K562 (cell line): ENCODE data around the gene CD226. TPM values are rescaled to one million over a fixed set of nuclear protein-coding genes. Genes with fewer than 3 reads are reported as not detected.

Experiments
- ATAC-seq: fragments of 200-7000 bp; cut with Tn5 transposase; 3 replicates; pipeline ENCODE4 v1.9.1; 2020; ENCODE audit warnings: moderate library complexity
- BruUV-seq: library from RNA; stranded (reverse); fragments of 400-500 nt; replicated peaks from 2 replicates; lab custom pipeline; 2021; lab: Mats Ljungman, UMichigan
- CTCF ChIA-PET: fragments of 300-600 bp; formaldehyde crosslinking; extraction: SDS; loops from one replicate; lab custom pipeline; 2021; ENCODE audit warnings: low intra/inter-chr PET ratio; lab: Yijun Ruan, JAX
- POLR2A ChIA-PET: fragments of 300-600, 350-650 bp; sonication (Branson Sonifier 250); formaldehyde crosslinking; extraction: SDS; loops from one replicate; lab custom pipeline; 2021; ENCODE audit warnings: antibody characterized with exemption, inconsistent platforms; lab: Yijun Ruan, JAX
- DNase-seq, 4 experiments: peaks; one replicate each; pipeline versions ENCODE4 v3.0.0 to v3.0.0-alpha.2; 2011 to 2018; ENCODE audit warnings: low spot score in 3 of 4, mixed read lengths in 3 of 4; ENCODE audit errors: extremely low read depth in 1 of 4
- FAIRE-seq: peaks from 2 replicates; lab custom pipeline; 2011; peaks lifted over from hg19 to GRCh38; lab: Jason Lieb, UNC
- H2AFZ ChIP-seq: 2 replicates; pipeline ENCODE4 v1.6.0; 2011; ENCODE audit warnings: low read depth, low read length, control low read depth, inconsistent platforms
- H3K27ac ChIP-seq: fragments of 200-600 bp; 3 replicates; pipeline ENCODE4 v1.8.0; 2011; ENCODE audit warnings: low read depth, mild to moderate bottlenecking, control low read depth, inconsistent platforms, low read length, moderate library complexity, mixed read lengths; ENCODE audit errors: extremely low read depth
- H3K27me3 ChIP-seq, 2 experiments: fragments of 300-600 bp in 1 of 2; 2 replicates in 1 of 2; 3 replicates in 1 of 2; pipeline versions ENCODE4 v1.6.0 to v1.8.0; 2011; ENCODE audit warnings: inconsistent platforms in 2 of 2, low read length in 2 of 2, mild to moderate bottlenecking in 1 of 2, mixed read lengths in 1 of 2, moderate library complexity in 1 of 2; ENCODE audit not compliant: control insufficient read depth in 2 of 2, insufficient read depth in 2 of 2
- H3K36me3 ChIP-seq: fragments of 300-600 bp; 3 replicates; pipeline ENCODE4 v1.8.0; 2011; ENCODE audit warnings: mild to moderate bottlenecking, low read length, inconsistent platforms; ENCODE audit not compliant: control insufficient read depth, insufficient read depth
- H3K4me1 ChIP-seq, 2 experiments: fragments of 200-600 bp in 1 of 2; replicated peaks in 1 of 2; 2 replicates in 1 of 2; 3 replicates in 1 of 2; pipeline versions ENCODE4 v1.5.1 to v1.8.0; 2011; ENCODE audit warnings: inconsistent platforms in 2 of 2, low read length in 2 of 2, mild to moderate bottlenecking in 1 of 2, mixed read lengths in 1 of 2, moderate library complexity in 1 of 2; ENCODE audit not compliant: control insufficient read depth in 2 of 2, insufficient read depth in 2 of 2
- H3K4me2 ChIP-seq: 2 replicates; pipeline ENCODE4 v1.6.1; 2011; ENCODE audit warnings: low read length, control low read depth, inconsistent platforms, mixed read lengths; ENCODE audit not compliant: insufficient read depth
- H3K4me3 ChIP-seq: fragments of 200-600 bp; sonication (generic), shearing (Covaris generic); 2 replicates; pipeline ENCODE4 v1.5.1; 2016; ENCODE audit warnings: control low read depth, inconsistent platforms
- H3K79me2 ChIP-seq: fragments of 200-600 bp; 3 replicates; pipeline ENCODE4 v1.8.0; 2011; ENCODE audit warnings: low read length, inconsistent platforms; ENCODE audit not compliant: control insufficient read depth, insufficient read depth
- H3K9ac ChIP-seq, 2 experiments: 2 replicates each; pipeline versions ENCODE4 v1.6.0 to v1.6.1; 2011; ENCODE audit warnings: low read depth in 2 of 2, low read length in 2 of 2, control low read depth in 1 of 2, inconsistent platforms in 1 of 2, mild to moderate bottlenecking in 1 of 2, mixed read lengths in 1 of 2; ENCODE audit not compliant: insufficient read depth in 1 of 2
- H3K9me1 ChIP-seq: one replicate; pipeline ENCODE4 v1.6.0; 2011; ENCODE audit warnings: inconsistent platforms, mild to moderate bottlenecking, low read length, moderate library complexity; ENCODE audit not compliant: control insufficient read depth, insufficient read depth
- H3K9me3 ChIP-seq: replicated peaks from 2 replicates; pipeline ENCODE4 v1.5.1; 2011; ENCODE audit warnings: low read depth, low read length, inconsistent platforms; ENCODE audit not compliant: control insufficient read depth, insufficient read depth
- H4K20me1 ChIP-seq: replicated peaks from 2 replicates; pipeline ENCODE4 v1.6.1; 2011; ENCODE audit warnings: low read length, inconsistent platforms, mixed read lengths; ENCODE audit not compliant: control insufficient read depth, insufficient read depth
- CHCHD3 ChIP-seq: fragments of 250-450 bp; sonication (Bioruptor Pico); IDR thresholded peaks from 2 replicates; pipeline ENCODE4 v2.1.2; 2022; ENCODE audit warnings: mild to moderate bottlenecking
- DIDO1 ChIP-seq: fragments of 450-650 bp; IDR thresholded peaks from 2 replicates; pipeline ENCODE4 v1.6.1; 2016; ENCODE audit warnings: low read depth, missing biosample characterization, missing genetic modification characterization
- FOXK2 ChIP-seq, 2 experiments: fragments of 450-650 bp; IDR thresholded peaks in 1 of 2; conservative IDR thresholded peaks in 1 of 2; 2 replicates each; pipeline ENCODE4 v1.6.1; 2016; ENCODE audit warnings: low read depth in 2 of 2, mild to moderate bottlenecking in 1 of 2
- KAT7 ChIP-seq: sonication (generic); formaldehyde crosslinking; IDR thresholded peaks from 2 replicates; pipeline ENCODE4 v1.8.0; 2022; ENCODE audit warnings: missing genetic modification reagents, mild to moderate bottlenecking, borderline replicate concordance
- SPI1 ChIP-seq: IDR thresholded peaks from 2 replicates; pipeline ENCODE4 v1.6.1; 2011; ENCODE audit warnings: low read depth, low read length, control low read depth, borderline replicate concordance
- TAF7 ChIP-seq: fragments of 450-650 bp; IDR thresholded peaks from 2 replicates; pipeline ENCODE4 v1.6.1; 2016; ENCODE audit warnings: missing genetic modification characterization, missing compliant biosample characterization
- YY1 ChIP-seq, 3 experiments: IDR thresholded peaks; 2 replicates each; pipeline ENCODE4 v1.6.1; 2011; ENCODE audit warnings: low read length in 2 of 3, mild to moderate bottlenecking in 2 of 3, moderate library complexity in 2 of 3, borderline replicate concordance in 1 of 3, control low read depth in 1 of 3, low read depth in 1 of 3; ENCODE audit not compliant: insufficient read depth in 3 of 3, insufficient replicate concordance in 2 of 3, control insufficient read depth in 1 of 3, insufficient read length in 1 of 3; ENCODE audit errors: extremely low read depth in 1 of 3
- ZBTB8A ChIP-seq: fragments of 450-650 bp; IDR thresholded peaks from 2 replicates; pipeline ENCODE4 v1.6.1; 2018; ENCODE audit warnings: mild to moderate bottlenecking, moderate library complexity; ENCODE audit not compliant: partially characterized antibody
- ZNF133 ChIP-seq: fragments of 250-450 bp; sonication (Bioruptor Pico); IDR thresholded peaks from 2 replicates; pipeline ENCODE4 v1.4.0; 2020; ENCODE audit warnings: mild to moderate bottlenecking
- ZNF146 ChIP-seq: IDR thresholded peaks from one replicate; pipeline ENCODE4 v1.6.1; 2018; ENCODE audit warnings: missing compliant biosample characterization; ENCODE audit not compliant: unreplicated experiment
- WGBS: fragments of 100-300 bp; shearing (Covaris generic); methylation state at CpG from one replicate; pipeline ENCODE4 v1.1.6; 2016; ENCODE audit warnings: low coverage, mixed read lengths; ENCODE audit not compliant: insufficient coverage; ENCODE audit errors: missing lambda C conversion rate; 5-methylcytosine and 5-hydroxymethylcytosine counted together
- in situ Hi-C: fragments of 300-500 bp; cut with MboI; formaldehyde crosslinking; loops from 4 replicates; pipeline ENCODE4 v1.15.0; 2018; ENCODE audit warnings: inconsistent platforms, mixed read lengths
- intact Hi-C: fragments of 100-400 bp; cut with micrococcal nuclease; formaldehyde crosslinking; loops from 2 replicates; pipeline ENCODE4 v1.14.2; 2022
- polyA plus RNA-seq, 8 experiments: library from polyadenylated mRNA; depleted of rRNA in 4 of 8; stranded (reverse) in 5 of 8; unstranded in 3 of 8; fragments of >200 nt; fragmentation: Nextera tagmentation in 2 of 8; fragmentation: Illumina TruSeq in 1 of 8; extraction: Ambion mirVana in 2 of 8; extraction: Trizol in 1 of 8; gene quantifications; 2 replicates each; pipeline versions ENCODE4 v1.2.1 to v1.2.3, GENCODE V29; 2011 to 2014; ENCODE audit warnings: inconsistent platforms in 1 of 8, missing spikeins in 1 of 8
- total RNA-seq, 7 experiments: library from RNA; depleted of rRNA in 6 of 7; stranded (reverse); fragments of >200 nt in 6 of 7; fragmentation: Illumina TruSeq in 2 of 7; extraction: Trizol in 2 of 7; gene quantifications; 2 replicates each; pipeline versions ENCODE4 v1.2.1 to v1.2.3, GENCODE V29; 2011 to 2021; ENCODE audit warnings: low replicate concordance in 1 of 7
- TF ChIP-seq, protein P1 (sequence below): fragments of 250-450 bp; sonication (Bioruptor Pico); IDR thresholded peaks from 2 replicates; pipeline ENCODE4 v1.4.0; 2020; ENCODE audit warnings: mild to moderate bottlenecking, moderate library complexity, borderline replicate concordance
- TF ChIP-seq, protein P2 (sequence below): fragments of 250-450 bp; sonication (Bioruptor Pico); IDR thresholded peaks from 2 replicates; pipeline ENCODE4 v1.4.0; 2020; ENCODE audit warnings: borderline replicate concordance
- TF ChIP-seq, protein P3 (sequence below): fragments of 450-650 bp; IDR thresholded peaks from 2 replicates; pipeline ENCODE4 v1.7.1; 2018; ENCODE audit warnings: mild to moderate bottlenecking, low read depth; ENCODE audit not compliant: partially characterized antibody

The CD226 gene
- total and polyA plus RNA-seq, 9 of the 15 experiments (the other 6 are each of a cell fraction or from before 2014, with no cell fraction given) = 0.32 to 1.7 (median 0.80) TPM

DNA sequence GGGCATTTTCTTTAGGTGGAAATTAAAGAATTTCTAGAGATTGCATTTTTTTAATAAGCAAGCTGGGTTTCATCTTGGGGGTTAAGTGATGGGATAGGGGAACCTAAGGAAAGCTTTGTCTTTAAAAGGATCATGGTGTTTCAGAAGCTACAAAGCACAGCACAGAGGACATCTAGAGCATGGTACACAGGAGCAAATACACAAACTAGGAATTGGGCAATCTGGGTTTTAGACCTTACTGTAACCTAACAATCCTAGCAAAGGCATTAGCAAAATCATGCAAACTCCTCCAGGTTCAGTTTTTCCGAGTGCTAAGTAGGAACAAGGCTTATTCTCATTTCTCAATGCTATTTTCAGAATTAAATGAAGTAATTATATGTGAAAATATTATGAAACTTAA is 134.1 kb downstream of the CD226 start:
- in situ Hi-C loops (no loop called here), intact Hi-C loops (no loop called here)
- FAIRE-seq (no peak), ATAC-seq (no peak), DNase-seq (no peak)
- H3K79me2 ChIP-seq = no peaks in the 10 kb centered on the region
- no peak overlapping the region for H3K4me3 ChIP-seq
- H3K9me3 ChIP-seq = no peaks in the 10 kb centered on the region
- no peak overlapping the region for H3K27ac ChIP-seq
- TF ChIP-seq, protein P1, sequence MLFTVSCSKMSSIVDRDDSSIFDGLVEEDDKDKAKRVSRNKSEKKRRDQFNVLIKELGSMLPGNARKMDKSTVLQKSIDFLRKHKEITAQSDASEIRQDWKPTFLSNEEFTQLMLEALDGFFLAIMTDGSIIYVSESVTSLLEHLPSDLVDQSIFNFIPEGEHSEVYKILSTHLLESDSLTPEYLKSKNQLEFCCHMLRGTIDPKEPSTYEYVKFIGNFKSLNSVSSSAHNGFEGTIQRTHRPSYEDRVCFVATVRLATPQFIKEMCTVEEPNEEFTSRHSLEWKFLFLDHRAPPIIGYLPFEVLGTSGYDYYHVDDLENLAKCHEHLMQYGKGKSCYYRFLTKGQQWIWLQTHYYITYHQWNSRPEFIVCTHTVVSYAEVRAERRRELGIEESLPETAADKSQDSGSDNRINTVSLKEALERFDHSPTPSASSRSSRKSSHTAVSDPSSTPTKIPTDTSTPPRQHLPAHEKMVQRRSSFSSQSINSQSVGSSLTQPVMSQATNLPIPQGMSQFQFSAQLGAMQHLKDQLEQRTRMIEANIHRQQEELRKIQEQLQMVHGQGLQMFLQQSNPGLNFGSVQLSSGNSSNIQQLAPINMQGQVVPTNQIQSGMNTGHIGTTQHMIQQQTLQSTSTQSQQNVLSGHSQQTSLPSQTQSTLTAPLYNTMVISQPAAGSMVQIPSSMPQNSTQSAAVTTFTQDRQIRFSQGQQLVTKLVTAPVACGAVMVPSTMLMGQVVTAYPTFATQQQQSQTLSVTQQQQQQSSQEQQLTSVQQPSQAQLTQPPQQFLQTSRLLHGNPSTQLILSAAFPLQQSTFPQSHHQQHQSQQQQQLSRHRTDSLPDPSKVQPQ (CRISPR knock-in tag) = no peak
- TF ChIP-seq, protein P2, sequence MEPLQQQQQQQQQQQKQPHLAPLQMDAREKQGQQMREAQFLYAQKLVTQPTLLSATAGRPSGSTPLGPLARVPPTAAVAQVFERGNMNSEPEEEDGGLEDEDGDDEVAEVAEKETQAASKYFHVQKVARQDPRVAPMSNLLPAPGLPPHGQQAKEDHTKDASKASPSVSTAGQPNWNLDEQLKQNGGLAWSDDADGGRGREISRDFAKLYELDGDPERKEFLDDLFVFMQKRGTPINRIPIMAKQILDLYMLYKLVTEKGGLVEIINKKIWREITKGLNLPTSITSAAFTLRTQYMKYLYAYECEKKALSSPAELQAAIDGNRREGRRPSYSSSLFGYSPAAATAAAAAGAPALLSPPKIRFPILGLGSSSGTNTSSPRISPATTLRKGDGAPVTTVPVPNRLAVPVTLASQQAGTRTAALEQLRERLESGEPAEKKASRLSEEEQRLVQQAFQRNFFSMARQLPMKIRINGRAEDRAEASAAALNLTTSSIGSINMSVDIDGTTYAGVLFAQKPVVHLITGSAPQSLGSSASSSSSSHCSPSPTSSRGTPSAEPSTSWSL (CRISPR knock-in tag) = no peak
- TF ChIP-seq, protein P3, sequence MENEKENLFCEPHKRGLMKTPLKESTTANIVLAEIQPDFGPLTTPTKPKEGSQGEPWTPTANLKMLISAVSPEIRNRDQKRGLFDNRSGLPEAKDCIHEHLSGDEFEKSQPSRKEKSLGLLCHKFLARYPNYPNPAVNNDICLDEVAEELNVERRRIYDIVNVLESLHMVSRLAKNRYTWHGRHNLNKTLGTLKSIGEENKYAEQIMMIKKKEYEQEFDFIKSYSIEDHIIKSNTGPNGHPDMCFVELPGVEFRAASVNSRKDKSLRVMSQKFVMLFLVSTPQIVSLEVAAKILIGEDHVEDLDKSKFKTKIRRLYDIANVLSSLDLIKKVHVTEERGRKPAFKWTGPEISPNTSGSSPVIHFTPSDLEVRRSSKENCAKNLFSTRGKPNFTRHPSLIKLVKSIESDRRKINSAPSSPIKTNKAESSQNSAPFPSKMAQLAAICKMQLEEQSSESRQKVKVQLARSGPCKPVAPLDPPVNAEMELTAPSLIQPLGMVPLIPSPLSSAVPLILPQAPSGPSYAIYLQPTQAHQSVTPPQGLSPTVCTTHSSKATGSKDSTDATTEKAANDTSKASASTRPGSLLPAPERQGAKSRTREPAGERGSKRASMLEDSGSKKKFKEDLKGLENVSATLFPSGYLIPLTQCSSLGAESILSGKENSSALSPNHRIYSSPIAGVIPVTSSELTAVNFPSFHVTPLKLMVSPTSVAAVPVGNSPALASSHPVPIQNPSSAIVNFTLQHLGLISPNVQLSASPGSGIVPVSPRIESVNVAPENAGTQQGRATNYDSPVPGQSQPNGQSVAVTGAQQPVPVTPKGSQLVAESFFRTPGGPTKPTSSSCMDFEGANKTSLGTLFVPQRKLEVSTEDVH = no peak
- no peak for TF ChIP-seq TAF7 (tag)
- no peak for TF ChIP-seq ZNF133 (CRISPR knock-in tag)
- TF ChIP-seq ZNF146 (CRISPR knock-in tag) = no peak
- TF ChIP-seq KAT7 = no peak
- TF ChIP-seq DIDO1 (tag) = no peak
- TF ChIP-seq SPI1 = no peak
- no peak for TF ChIP-seq YY1 (IDR thresholded peaks at IDR 0.05; ENCODE audit: borderline replicate concordance in 1 of 3, control insufficient read depth in 1 of 3, extremely low read depth in 1 of 3, insufficient read depth in 3 of 3, insufficient read length in 1 of 3, insufficient replicate concordance in 2 of 3, low read depth in 1 of 3, low read length in 2 of 3)
- no peak for TF ChIP-seq ZBTB8A
- no peak for TF ChIP-seq CHCHD3 (CRISPR knock-in tag)
- TF ChIP-seq FOXK2 (conservative IDR thresholded peaks at IDR 0.05 in 1 of 2, IDR thresholded peaks at IDR 0.05 in 1 of 2; ENCODE audit: low read depth in 2 of 2) = no peak
- H3K4me2 ChIP-seq = no peak overlapping the region
- H3K36me3 ChIP-seq = no peaks in the 10 kb centered on the region
- no peaks in the 10 kb centered on the region for H3K27me3 ChIP-seq
- no peak overlapping the region for H3K9ac ChIP-seq
- WGBS = 11% methylated on average over 1 of the region's 1 CpG
- no TSS peak for BruUV-seq
- ChIA-PET CTCF (no interaction called here), POLR2A (no interaction called here)
- H3K9me1 ChIP-seq = no peaks in the 10 kb centered on the region
- H2AFZ ChIP-seq = no peak overlapping the region
- no peaks in the 10 kb centered on the region for H3K4me1 ChIP-seq
- no peaks in the 10 kb centered on the region for H4K20me1 ChIP-seq
